Measurements from ENCODE around the gene NEK9. TPM values are rescaled to one million over a fixed set of nuclear protein-coding genes. Genes with fewer than 3 reads are reported as not detected.

Gene NEK9
- total and polyA plus RNA-seq, 9 of the 15 experiments (the other 6 are each of a cell fraction or from before 2014, with no cell fraction given), result 2.8 to 39.6 (median 19.8) TPM

- H3K9me3 ChIP-seq (replicated peaks; ENCODE audit: control insufficient read depth, insufficient read depth, low read depth, low read length), result no peaks in the 10 kb centered on the region
- H3K9ac ChIP-seq (ENCODE audit: insufficient read depth in 1 of 2, low read depth in 2 of 2, low read length in 2 of 2), result no peak overlapping the region
- H3K27me3 ChIP-seq (ENCODE audit: control insufficient read depth in 2 of 2, insufficient read depth in 2 of 2, low read length in 2 of 2), result no peaks in the 10 kb centered on the region
- ChIA-PET CTCF (ENCODE audit: low intra/inter-chr PET ratio) (no interaction called here), POLR2A (no interaction called here)
- 85% methylated on average over 2 of the region's 2 CpGs for WGBS (ENCODE audit: insufficient coverage, low coverage, missing lambda C conversion rate)
- no TSS peak for BruUV-seq (replicated peaks)
- H3K36me3 ChIP-seq (ENCODE audit: control insufficient read depth, insufficient read depth, low read length), result peaks cover 24% of the 10 kb centered on the region; the same call in 2 of the 3 replicates
- H3K9me1 ChIP-seq (ENCODE audit: control insufficient read depth, insufficient read depth, low read length), result no peaks in the 10 kb centered on the region
- H3K27ac ChIP-seq (ENCODE audit: extremely low read depth, low read depth, low read length), result no peak overlapping the region
- no peaks in the 10 kb centered on the region for H4K20me1 ChIP-seq (replicated peaks; ENCODE audit: control insufficient read depth, insufficient read depth, low read length)
- no peaks in the 10 kb centered on the region for H3K4me1 ChIP-seq (replicated peaks in 1 of 2; ENCODE audit: control insufficient read depth in 2 of 2, insufficient read depth in 2 of 2, low read length in 2 of 2)
- TF ChIP-seq POLR2A (conservative IDR thresholded peaks at IDR 0.05) (no peak), SMAD3 (CRISPR knock-in tag; conservative IDR thresholded peaks at IDR 0.05) (no peak), MED1 (CRISPR knock-in tag; IDR thresholded peaks at IDR 0.05; ENCODE audit: borderline replicate concordance) (no peak), SREBF1 (IDR thresholded peaks at IDR 0.05; ENCODE audit: borderline replicate concordance, low read depth, low read length) (no peak), E2F1 (CRISPR knock-in tag; IDR thresholded peaks at IDR 0.05) (no peak), ZNF395 (CRISPR knock-in tag; IDR thresholded peaks at IDR 0.05) (no peak), TBL1XR1 (IDR thresholded peaks at IDR 0.05; ENCODE audit: low read length in 2 of 2) (no peak), SMARCE1 (IDR thresholded peaks at IDR 0.05) (no peak), SIN3A (IDR thresholded peaks at IDR 0.05; ENCODE audit: borderline replicate concordance in 2 of 2, control insufficient read depth in 1 of 2, low read depth in 2 of 2, low read length in 2 of 2) (no peak), ZNF146 (CRISPR knock-in tag; IDR thresholded peaks at IDR 0.05; ENCODE audit: unreplicated experiment) (no peak)
- no peak for FAIRE-seq
- no peak overlapping the region for H3K4me3 ChIP-seq
- H3K4me2 ChIP-seq (ENCODE audit: insufficient read depth, low read length), result no peak overlapping the region
- peaks cover 11% of the 10 kb centered on the region; the same call in 2 of the 3 replicates for H3K79me2 ChIP-seq (ENCODE audit: control insufficient read depth, insufficient read depth, low read length)
- no peak overlapping the region for H2AFZ ChIP-seq (ENCODE audit: low read depth, low read length)
- no peak for ATAC-seq
- no peak for DNase-seq (ENCODE audit: extremely low read depth in 1 of 4, low spot score in 3 of 4)
- intact Hi-C loops (cut with micrococcal nuclease) (no loop called here), in situ Hi-C loops (cut with MboI) (loop anchor here (10.0 to 25.0 kb wide), 2 partner anchors 344 to 521 kb away; partner anchors contain the start of genes ERG28 and TTLL5)
These were observed 14.2 kb upstream of the NEK9 start for GRCh38 chr14:75141062-75141461.
